ENCODE results near the gene RAD51B.
A peak's percentile ranks its signal among the peaks of the same experiment; 100 is the strongest.

The RAD51B gene

GRCh38 chr14:68718023-68718990 lies 898.7 kb downstream of the RAD51B start:
- TF ChIP-seq, protein P1, sequence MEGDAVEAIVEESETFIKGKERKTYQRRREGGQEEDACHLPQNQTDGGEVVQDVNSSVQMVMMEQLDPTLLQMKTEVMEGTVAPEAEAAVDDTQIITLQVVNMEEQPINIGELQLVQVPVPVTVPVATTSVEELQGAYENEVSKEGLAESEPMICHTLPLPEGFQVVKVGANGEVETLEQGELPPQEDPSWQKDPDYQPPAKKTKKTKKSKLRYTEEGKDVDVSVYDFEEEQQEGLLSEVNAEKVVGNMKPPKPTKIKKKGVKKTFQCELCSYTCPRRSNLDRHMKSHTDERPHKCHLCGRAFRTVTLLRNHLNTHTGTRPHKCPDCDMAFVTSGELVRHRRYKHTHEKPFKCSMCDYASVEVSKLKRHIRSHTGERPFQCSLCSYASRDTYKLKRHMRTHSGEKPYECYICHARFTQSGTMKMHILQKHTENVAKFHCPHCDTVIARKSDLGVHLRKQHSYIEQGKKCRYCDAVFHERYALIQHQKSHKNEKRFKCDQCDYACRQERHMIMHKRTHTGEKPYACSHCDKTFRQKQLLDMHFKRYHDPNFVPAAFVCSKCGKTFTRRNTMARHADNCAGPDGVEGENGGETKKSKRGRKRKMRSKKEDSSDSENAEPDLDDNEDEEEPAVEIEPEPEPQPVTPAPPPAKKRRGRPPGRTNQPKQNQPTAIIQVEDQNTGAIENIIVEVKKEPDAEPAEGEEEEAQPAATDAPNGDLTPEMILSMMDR (conservative IDR thresholded peaks at IDR 0.05; ENCODE audit: control insufficient read depth, insufficient read depth, low read depth, low read length), result peak; percentile 36
- no peak for DNase-seq (ENCODE audit: low read depth)
- H3K4me3 ChIP-seq (ENCODE audit: control insufficient read depth, low read depth, low read length), result no peak overlapping the region

- TF ChIP-seq, protein P1 (conservative IDR thresholded peaks at IDR 0.05; ENCODE audit: control insufficient read depth, insufficient read depth, low read depth, low read length), result no peak
- no peak for DNase-seq (ENCODE audit: low read depth)
- H3K4me3 ChIP-seq (ENCODE audit: control insufficient read depth, low read depth, low read length), result no peak overlapping the region
Observed at GRCh38 chr14:68719634-68720384, 900.2 kb downstream of the RAD51B start.

GRCh38 chr14:68722186-68722585 lies 902.6 kb downstream of the RAD51B start:
- H3K4me3 ChIP-seq (ENCODE audit: control insufficient read depth, low read depth, low read length), result no peak overlapping the region
- TF ChIP-seq, protein P1 (conservative IDR thresholded peaks at IDR 0.05; ENCODE audit: control insufficient read depth, insufficient read depth, low read depth, low read length), result no peak
- no peak for DNase-seq (ENCODE audit: low read depth)

DNA sequence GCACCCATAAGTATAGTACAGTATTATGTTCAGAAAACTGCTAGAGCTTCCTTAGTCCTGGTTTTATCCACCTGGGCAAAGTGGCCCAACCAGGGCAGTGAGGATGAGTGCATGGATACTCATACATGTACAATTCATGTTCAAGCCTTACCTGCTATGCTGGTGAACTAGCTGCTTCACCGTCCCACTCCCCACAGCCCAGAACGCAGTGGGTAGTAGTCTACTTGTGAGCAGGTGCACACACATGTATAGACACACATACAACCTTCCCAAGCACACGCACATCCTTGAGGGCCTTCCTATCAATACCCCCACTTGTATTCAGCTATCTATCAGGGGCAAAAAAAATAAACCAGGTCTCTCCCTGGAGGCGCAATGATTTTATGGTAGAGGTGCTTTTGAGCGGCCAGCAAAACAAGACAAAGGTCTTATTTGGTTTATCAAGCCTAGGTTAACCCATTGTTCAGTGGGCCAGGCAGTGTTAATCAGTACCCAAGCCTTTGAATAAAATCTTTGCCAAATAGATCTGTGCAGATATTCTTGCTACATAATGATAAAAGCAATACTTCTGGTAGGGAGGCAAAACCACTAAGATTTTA lies 903.5 kb downstream of the RAD51B start:
- no peak overlapping the region for H3K4me3 ChIP-seq (ENCODE audit: control insufficient read depth, low read depth, low read length)
- no peak for DNase-seq (ENCODE audit: low read depth)
- TF ChIP-seq, protein P1 (conservative IDR thresholded peaks at IDR 0.05; ENCODE audit: control insufficient read depth, insufficient read depth, low read depth, low read length), result no peak

DNA sequence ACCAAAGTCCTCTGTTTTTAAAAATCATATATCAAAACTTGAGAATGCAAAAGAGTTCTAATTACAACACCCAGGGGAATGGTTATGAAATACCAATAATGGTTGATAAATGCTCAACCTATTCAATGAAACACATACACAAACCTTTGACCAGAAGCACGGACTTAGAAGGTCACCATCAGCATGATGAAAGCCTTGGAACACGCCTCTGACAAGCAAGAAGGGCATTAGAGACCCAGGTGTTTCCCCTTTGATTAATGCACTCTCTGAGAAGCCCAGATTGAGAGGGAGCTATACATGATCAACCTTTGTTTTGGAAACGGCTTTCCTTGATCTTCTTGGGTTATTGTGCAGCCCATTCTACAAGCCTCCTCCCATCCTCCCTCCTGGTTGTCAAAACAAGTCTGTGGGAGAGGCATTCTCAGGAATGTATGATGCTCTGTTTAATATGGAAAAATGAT lies 904.3 kb downstream of the RAD51B start:
- H3K4me3 ChIP-seq (ENCODE audit: control insufficient read depth, low read depth, low read length), result no peak overlapping the region
- TF ChIP-seq, protein P1 (conservative IDR thresholded peaks at IDR 0.05; ENCODE audit: control insufficient read depth, insufficient read depth, low read depth, low read length), result no peak
- no peak for DNase-seq (ENCODE audit: low read depth)

- TF ChIP-seq, protein P1 (conservative IDR thresholded peaks at IDR 0.05; ENCODE audit: control insufficient read depth, insufficient read depth, low read depth, low read length), result no peak
- no peak overlapping the region for H3K4me3 ChIP-seq (ENCODE audit: control insufficient read depth, low read depth, low read length)
- no peak for DNase-seq (ENCODE audit: low read depth)
Observed at GRCh38 chr14:68724914-68725313, 905.3 kb downstream of the RAD51B start.

All from fibroblast of mammary gland (primary cell).